CD4-positive, alpha-beta memory T cell (primary cell): Measurements from ENCODE around the gene OR52I1. TPM values are rescaled to one million over a fixed set of nuclear protein-coding genes. Genes with fewer than 3 reads are reported as not detected.

Source experiments
- polyA plus RNA-seq, 2 donors: library from polyadenylated mRNA; unstranded; fragments of 300-500 nt; fragmentation: Illumina TruSeq; gene quantifications; one replicate each; pipeline ENCODE4 v1.2.3, GENCODE V29; 2021
- total RNA-seq, 2 experiments: library from RNA; stranded (reverse); gene quantifications; one replicate each; pipeline ENCODE4 v1.2.3, GENCODE V29; 2021

OR52I1 gene
- total and polyA plus RNA-seq, 4 experiments from 2014 or later: 0.23 TPM; not detected in 3

Other genes with a start within 250 kb of the OR52I1 start
- gene OR52B4, start 225.7 kb upstream of the OR52I1 start, total RNA-seq: not detected
- gene OR52B4, start 225.7 kb upstream of the OR52I1 start, polyA plus RNA-seq: not detected
- gene TRIM21, start 200.3 kb upstream of the OR52I1 start, total RNA-seq: 10 to 100 TPM; 30.9 to 32.3 TPM
- gene TRIM21, start 200.3 kb upstream of the OR52I1 start, polyA plus RNA-seq: 10 to 100 TPM; 22.3 to 58.2 TPM
- gene OR52K2, start 144.7 kb upstream of the OR52I1 start, total RNA-seq: not detected
- gene OR52K2, start 144.7 kb upstream of the OR52I1 start, polyA plus RNA-seq: not detected
- gene OR52K1, start 111.4 kb upstream of the OR52I1 start, total RNA-seq: not detected
- gene OR52K1, start 111.4 kb upstream of the OR52I1 start, polyA plus RNA-seq: under 1 TPM in 1 of 2 donors, not detected in 1; 0.18 TPM
- gene OR52M1, start 48.8 kb upstream of the OR52I1 start, total RNA-seq: not detected
- not detected for gene OR52M1, start 48.8 kb upstream of the OR52I1 start, polyA plus RNA-seq
- gene OR52I2, start 12.3 kb upstream of the OR52I1 start, total RNA-seq: not detected
- not detected for gene OR52I2, start 12.3 kb upstream of the OR52I1 start, polyA plus RNA-seq
- 10 to 100 TPM; 23.7 to 28.1 TPM for gene TRIM68, start 14.2 kb downstream of the OR52I1 start, total RNA-seq
- 10 to 100 TPM; 13.1 to 16.1 TPM for gene TRIM68, start 14.2 kb downstream of the OR52I1 start, polyA plus RNA-seq
- not detected for gene OR51D1, start 43.4 kb downstream of the OR52I1 start, total RNA-seq
- not detected for gene OR51D1, start 43.4 kb downstream of the OR52I1 start, polyA plus RNA-seq
- not detected for gene OR51E1, start 49.9 kb downstream of the OR52I1 start, total RNA-seq
- gene OR51E1, start 49.9 kb downstream of the OR52I1 start, polyA plus RNA-seq: not detected
- not detected for gene OR51E2, start 103.8 kb downstream of the OR52I1 start, total RNA-seq
- not detected for gene OR51E2, start 103.8 kb downstream of the OR52I1 start, polyA plus RNA-seq
- not detected for gene MMP26, start 110.7 kb downstream of the OR52I1 start, total RNA-seq
- gene MMP26, start 110.7 kb downstream of the OR52I1 start, polyA plus RNA-seq: not detected
- not detected for gene OR51F1, start 175.9 kb downstream of the OR52I1 start, total RNA-seq
- not detected for gene OR51F1, start 175.9 kb downstream of the OR52I1 start, polyA plus RNA-seq
- not detected for gene OR52R1, start 210.3 kb downstream of the OR52I1 start, total RNA-seq
- not detected for gene OR52R1, start 210.3 kb downstream of the OR52I1 start, polyA plus RNA-seq
- not detected for gene OR51F2, start 227.3 kb downstream of the OR52I1 start, total RNA-seq
- gene OR51F2, start 227.3 kb downstream of the OR52I1 start, polyA plus RNA-seq: not detected